Transverse colon (tissue), 4 donors: ENCODE measurements around the gene CDKN2B-AS1. TPM values are rescaled to one million over a fixed set of nuclear protein-coding genes. Genes with fewer than 3 reads are reported as not detected.

Experiments used
- DNase-seq: peaks from one replicate; pipeline ENCODE4 v3.0.0-alpha.2; 2019
- H3K27ac ChIP-seq, 4 donors: fragments of 200-600 bp; sonication (generic); 2 replicates each; pipeline ENCODE4 v1.5.1; 2016 to 2018; ENCODE audit warnings: inconsistent platforms in 4 of 4
- H3K27me3 ChIP-seq: fragments of 200-600 bp; sonication (generic); 2 replicates; pipeline ENCODE4 v1.5.1; 2017; ENCODE audit warnings: inconsistent platforms
- H3K36me3 ChIP-seq, 4 donors: fragments of 200-600 bp; sonication (generic); 2 replicates each; pipeline ENCODE4 v1.5.1; 2017 to 2019; ENCODE audit warnings: inconsistent platforms in 4 of 4
- H3K4me1 ChIP-seq, 4 donors: fragments of 200-600 bp; sonication (generic); 2 replicates each; pipeline ENCODE4 v1.5.1; 2017 to 2020; ENCODE audit warnings: inconsistent platforms in 4 of 4
- H3K4me3 ChIP-seq, 4 donors: fragments of 200-600 bp; sonication (generic); 1 replicate in 1 of 4; 2 replicates in 3 of 4; pipeline versions ENCODE4 v1.5.1 to v1.6.1; 2017 to 2019; ENCODE audit warnings: inconsistent platforms in 4 of 4
- H3K9me3 ChIP-seq, 2 donors: fragments of 200-600 bp; sonication (generic); 2 replicates each; pipeline ENCODE4 v1.5.1; 2017 to 2019; ENCODE audit warnings: inconsistent platforms in 2 of 2
- CTCF ChIP-seq, 5 experiments: fragments of 200-600 bp in 3 of 5; fragments of 450-650 bp in 2 of 5; sonication (generic) in 3 of 5; IDR thresholded peaks; 1 replicate in 2 of 5; 2 replicates in 3 of 5; pipeline ENCODE4 v1.5.1; 2016 to 2017; ENCODE audit warnings: antibody characterized with exemption in 5 of 5, inconsistent platforms in 3 of 5, mild to moderate bottlenecking in 2 of 5, moderate library complexity in 1 of 5
- EP300 ChIP-seq: sonication (generic); formaldehyde crosslinking; IDR thresholded peaks from one replicate; pipeline ENCODE4 v1.6.1; 2017; ENCODE audit warnings: antibody characterized with exemption, low read depth
- POLR2A ChIP-seq: fragments of 450-650 bp; IDR thresholded peaks from one replicate; pipeline ENCODE4 v1.6.1; 2016; ENCODE audit warnings: antibody characterized with exemption, mild to moderate bottlenecking, moderate library complexity
- POLR2AphosphoS5 ChIP-seq, 3 donors: sonication (generic); formaldehyde crosslinking; IDR thresholded peaks; one replicate each; pipeline ENCODE4 v1.6.1; 2016; ENCODE audit warnings: antibody characterized with exemption in 3 of 3
- WGBS, 2 donors: methylation state at CpG; one replicate each; pipeline ENCODE4 v1.1.5; 2018; ENCODE audit warnings: low coverage in 1 of 2; 5-methylcytosine and 5-hydroxymethylcytosine counted together
- in situ Hi-C, 4 donors: fragments of 200-750 bp; cut with MboI; loops; one replicate each; pipeline versions ENCODE4 v1.15.0 to v1.15.1; 2017; ENCODE audit warnings: low sequenced_read_pairs in 3 of 4, low pct_ligation_motif_present in 1 of 4, low pct_unique_long_range_greater_than_20kb in 1 of 4
- intact Hi-C: fragments of 100-400 bp; cut with DNase I; formaldehyde crosslinking; loops from one replicate; pipeline ENCODE4 v1.15.1; 2023; ENCODE audit warnings: low total_unique reads
- total RNA-seq, 4 donors: library from RNA; depleted of rRNA; stranded (reverse); fragments of >200 nt; gene quantifications; one replicate each; pipeline ENCODE4 v1.1.0, GENCODE V29; 2016

Gene CDKN2B-AS1
- total RNA-seq, 4 donors from 2014 or later, result 1.00 to 152 (median 46.0) TPM

- peak within 1 kb of the TSS; percentile 65 to 87 (median 77) for H3K4me3 ChIP-seq
- intact Hi-C loops (no loop called here), in situ Hi-C loops (loop anchor here in 2 of 4 donors (25.0 kb wide), 1 partner anchor 243 kb away; no protein-coding TSS in a partner anchor)
- peaks cover 0 to 22% (median 12%) of the 10 kb centered on the region in 4 donors for H3K4me1 ChIP-seq
- H3K27ac ChIP-seq, result peak within 1 kb of the TSS; percentile 84 to 89 (median 86)
- WGBS, 2 donors, result 17% methylated on average over 35 of the region's 53 CpGs; no CpG with 5 or more reads in 1 of the 2 donors
- TF ChIP-seq EP300, result no peak
- no peak for TF ChIP-seq CTCF (IDR thresholded peaks at IDR 0.05)
- TF ChIP-seq POLR2AphosphoS5 (IDR thresholded peaks at IDR 0.05), result no peak
- no peak for TF ChIP-seq POLR2A
- H3K9me3 ChIP-seq, result no peaks in the 10 kb centered on the region
- H3K27me3 ChIP-seq, result peaks cover 55% of the 10 kb centered on the region
- H3K36me3 ChIP-seq, result no peaks in the 10 kb centered on the region
- DNase-seq, result peak; percentile 55
These were observed 567 bp upstream of the CDKN2B-AS1 start, which contains the start of gene CDKN2A for GRCh38 chr9:21993893-21994555. TSS of gene CDKN2A (minus strand) at chr9:21994392.

- Histone ChIP-seq H3K4me3 (peak overlapping the region; percentile 65 to 87 (median 77)), H3K4me1 (peaks cover 0 to 22% (median 12%) of the 10 kb centered on the region in 4 donors), H3K27me3 (peaks cover 49% of the 10 kb centered on the region), H3K36me3 (no peaks in the 10 kb centered on the region), H3K9me3 (no peaks in the 10 kb centered on the region), H3K27ac (peak overlapping the region; percentile 84 to 89 (median 86))
- TF ChIP-seq EP300 (no peak), POLR2A (peak; percentile 45), POLR2AphosphoS5 (IDR thresholded peaks at IDR 0.05) (peak in 2 of 3 donors; percentile 23 to 37), CTCF (IDR thresholded peaks at IDR 0.05) (peak in 1 of 5 experiments; percentile 2)
- intact Hi-C loops, result no loop called here
- 0 to 1% methylated on average over 21 to 53 of the region's 56 CpGs for WGBS, 2 donors
- in situ Hi-C loops, result loop anchor here in 2 of 4 donors (25.0 kb wide), 1 partner anchor 242 kb away; no protein-coding TSS in a partner anchor
- DNase-seq, result peak; percentile 87
These were observed 545 bp downstream of the CDKN2B-AS1 start for GRCh38 chr9:21995006-21995665.

- TF ChIP-seq POLR2A (no peak), CTCF (IDR thresholded peaks at IDR 0.05) (peak in 2 of 5 experiments; percentile 20 to 23), POLR2AphosphoS5 (IDR thresholded peaks at IDR 0.05) (no peak), EP300 (no peak)
- H3K4me3 ChIP-seq, result peak overlapping the region; percentile 65 to 87 (median 77)
- peaks cover 46% of the 10 kb centered on the region for H3K27me3 ChIP-seq
- DNase-seq, result peak; percentile 45
- intact Hi-C loops, result no loop called here
- in situ Hi-C loops, result loop anchor here in 2 of 4 donors (25.0 kb wide), 1 partner anchor 241 kb away; no protein-coding TSS in a partner anchor
- no peaks in the 10 kb centered on the region for H3K36me3 ChIP-seq
- H3K4me1 ChIP-seq, result peaks cover 0 to 22% (median 12%) of the 10 kb centered on the region in 4 donors
- 22 to 100% methylated on average over 1 to 53 of the region's 54 CpGs for WGBS, 2 donors
- no peaks in the 10 kb centered on the region for H3K9me3 ChIP-seq
- peak overlapping the region; percentile 84 to 89 (median 86) for H3K27ac ChIP-seq
These were observed 1.2 kb downstream of the CDKN2B-AS1 start for GRCh38 chr9:21995666-21996398.
